C4-2B (cell line): ENCODE data around the gene LAGE3.

Experiments
- CTCF ChIP-seq: fragments of 450-650 bp; conservative IDR thresholded peaks from 2 replicates; pipeline ENCODE4 v1.5.1; 2017; ENCODE audit warnings: mild to moderate bottlenecking
- ZFX ChIP-seq: fragments of 450-650 bp; IDR thresholded peaks from 2 replicates; pipeline ENCODE4 v1.6.1; 2017

GRCh38 chrX:154508384-154508745, 29.3 kb upstream of the LAGE3 start:
- TF ChIP-seq CTCF, result no peak
- no peak for TF ChIP-seq ZFX
